GM19023 (cell line): ENCODE results near the gene PRMT7.
"Not testable (repeated sequence)": the region's sequence is repeated elsewhere in the genome, so short reads cannot be mapped to it uniquely, and the experiment has no call there.

Experiments used
- ATAC-seq: cut with Tn5 transposase; IDR thresholded peaks from one replicate; pipeline ENCODE4 v1.9.1; 2021; ENCODE audit warnings: mild to moderate bottlenecking, moderate library complexity; ENCODE audit not compliant: unreplicated experiment

The PRMT7 gene

GRCh38 chr16:68283801-68284598 lies 26.8 kb upstream of the PRMT7 start:
- no peak for ATAC-seq

- ATAC-seq = peak; percentile 51
These were observed 26.0 kb upstream of the PRMT7 start for GRCh38 chr16:68284847-68285246.

GRCh38 chr16:68285683-68286082 lies 25.1 kb upstream of the PRMT7 start:
- no peak for ATAC-seq

- ATAC-seq = no peak
These were observed 24.4 kb upstream of the PRMT7 start for GRCh38 chr16:68286153-68287074.

- no peak for ATAC-seq
These were observed 23.3 kb upstream of the PRMT7 start for GRCh38 chr16:68287276-68288251.

GRCh38 chr16:68288252-68288650 lies 22.6 kb upstream of the PRMT7 start:
- no peak for ATAC-seq

- ATAC-seq = not testable (repeated sequence)
These were observed 22.0 kb upstream of the PRMT7 start for GRCh38 chr16:68288796-68289195.

GRCh38 chr16:68289202-68289601 lies 21.6 kb upstream of the PRMT7 start:
- ATAC-seq = no peak

GRCh38 chr16:68289621-68290329 lies 21.0 kb upstream of the PRMT7 start:
- ATAC-seq = peak; percentile 80

GRCh38 chr16:68290450-68290849 lies 20.4 kb upstream of the PRMT7 start:
- no peak for ATAC-seq

GRCh38 chr16:68291227-68291626 lies 19.6 kb upstream of the PRMT7 start:
- no peak for ATAC-seq

GRCh38 chr16:68292425-68292824 lies 18.4 kb upstream of the PRMT7 start:
- ATAC-seq = no peak

- no peak for ATAC-seq
These were observed 14.5 kb upstream of the PRMT7 start for GRCh38 chr16:68296291-68296690.

- no peak for ATAC-seq
These were observed 14.1 kb upstream of the PRMT7 start for GRCh38 chr16:68296693-68297092.

GRCh38 chr16:68297908-68298307 lies 12.9 kb upstream of the PRMT7 start:
- ATAC-seq = no peak

GRCh38 chr16:68298312-68298711 lies 12.5 kb upstream of the PRMT7 start:
- ATAC-seq = no peak

GRCh38 chr16:68298907-68299561 lies 11.8 kb upstream of the PRMT7 start:
- ATAC-seq = no peak

- ATAC-seq = no peak
These were observed 11.0 kb upstream of the PRMT7 start for GRCh38 chr16:68299571-68300453.
